IMR-90 (cell line): ENCODE measurements around the gene SYTL2. TPM values are rescaled to one million over a fixed set of nuclear protein-coding genes. Genes with fewer than 3 reads are reported as not detected.
A peak's percentile ranks its signal among the peaks of the same experiment; 100 is the strongest.

ENCODE experiments used
- ATAC-seq: fragments of 200-7000 bp; cut with Tn5 transposase; 2 replicates; pipeline ENCODE4 v1.9.1; 2020; ENCODE audit warnings: low read depth, mild to moderate bottlenecking, moderate library complexity
- BruUV-seq: library from RNA; stranded (reverse); fragments of 400-500 nt; replicated peaks from 2 replicates; lab custom pipeline; 2021; lab: Mats Ljungman, UMichigan
- CTCF ChIA-PET: fragments of 300-600 bp; formaldehyde crosslinking; extraction: SDS; loops from one replicate; lab custom pipeline; 2021; ENCODE audit warnings: antibody characterized with exemption; lab: Yijun Ruan, JAX
- POLR2A ChIA-PET: fragments of 300-600 bp; sonication (Branson Sonifier 250); formaldehyde crosslinking; loops from one replicate; lab custom pipeline; 2022; ENCODE audit warnings: antibody characterized with exemption; ENCODE audit not compliant: unreplicated experiment; lab: Charles Lee
- DNase-seq: peaks from one replicate; pipeline ENCODE4 v3.0.0; 2013
- H2AFZ ChIP-seq: replicated peaks from 2 replicates; pipeline ENCODE3; 2013; ENCODE audit warnings: low read length, mild to moderate bottlenecking; ENCODE audit not compliant: poor library complexity
- H2AK5ac ChIP-seq: 2 replicates; pipeline ENCODE4 v1.6.1; 2013; ENCODE audit warnings: low read depth, low read length, inconsistent platforms
- H2AK9ac ChIP-seq: replicated peaks from 2 replicates; pipeline ENCODE3; 2013; ENCODE audit warnings: mild to moderate bottlenecking, low read depth, low read length, moderate library complexity; ENCODE audit not compliant: poor library complexity
- H2BK120ac ChIP-seq: 2 replicates; pipeline ENCODE4 v1.6.1; 2013; ENCODE audit warnings: low read depth, low read length, inconsistent platforms
- H2BK15ac ChIP-seq: 3 replicates; pipeline ENCODE4 v1.6.1; 2013; ENCODE audit warnings: low read depth, low read length, inconsistent platforms
- H2BK20ac ChIP-seq: 2 replicates; pipeline ENCODE4 v1.6.1; 2013; ENCODE audit warnings: low read depth, mild to moderate bottlenecking, inconsistent platforms, low read length, moderate library complexity
- H2BK5ac ChIP-seq: 2 replicates; pipeline ENCODE4 v1.6.1; 2013; ENCODE audit warnings: mild to moderate bottlenecking, low read depth, low read length, inconsistent platforms; ENCODE audit not compliant: poor library complexity, severe bottlenecking
- H3K14ac ChIP-seq: replicated peaks from 2 replicates; pipeline ENCODE4 v1.6.1; 2013; ENCODE audit warnings: low read depth, low read length, inconsistent platforms
- H3K18ac ChIP-seq: 2 replicates; pipeline ENCODE4 v1.6.1; 2013; ENCODE audit warnings: low read depth, low read length, control low read depth
- H3K23ac ChIP-seq: 2 replicates; pipeline ENCODE4 v1.6.1; 2013; ENCODE audit warnings: low read depth, low read length, inconsistent platforms
- H3K27ac ChIP-seq: 2 replicates; pipeline ENCODE4 v1.5.1; 2013; ENCODE audit warnings: mild to moderate bottlenecking, control low read depth, low read length; ENCODE audit not compliant: insufficient read depth
- H3K27me3 ChIP-seq: 2 replicates; pipeline ENCODE4 v1.6.1; 2013; ENCODE audit warnings: low read length; ENCODE audit not compliant: control insufficient read depth, insufficient read depth
- H3K36me3 ChIP-seq: 2 replicates; pipeline ENCODE4 v1.6.1; 2013; ENCODE audit warnings: low read length, mixed read lengths; ENCODE audit not compliant: control insufficient read depth, insufficient read depth
- H3K4ac ChIP-seq: 2 replicates; pipeline ENCODE4 v1.6.1; 2013; ENCODE audit warnings: low read depth, low read length, inconsistent platforms
- H3K4me1 ChIP-seq: 2 replicates; pipeline ENCODE4 v1.6.1; 2013; ENCODE audit warnings: low read length, mixed read lengths; ENCODE audit not compliant: control insufficient read depth, insufficient read depth
- H3K4me2 ChIP-seq: 2 replicates; pipeline ENCODE4 v1.6.1; 2013; ENCODE audit warnings: low read depth, mild to moderate bottlenecking, control low read depth, low read length, moderate library complexity
- H3K4me3 ChIP-seq: 2 replicates; pipeline ENCODE4 v1.5.1; 2013; ENCODE audit warnings: low read depth, mild to moderate bottlenecking, control low read depth, low read length, moderate library complexity; ENCODE audit not compliant: insufficient read depth
- H3K56ac ChIP-seq: 2 replicates; pipeline ENCODE4 v1.6.1; 2013; ENCODE audit warnings: low read length, inconsistent platforms; ENCODE audit not compliant: insufficient read depth; ENCODE audit errors: extremely low read depth
- H3K79me1 ChIP-seq, 2 experiments: 2 replicates each; pipeline ENCODE4 v1.6.1; 2013; ENCODE audit warnings: low read length in 2 of 2, inconsistent platforms in 1 of 2, low read depth in 1 of 2
- H3K9ac ChIP-seq: 2 replicates; pipeline ENCODE4 v1.6.1; 2013; ENCODE audit warnings: low read depth, low read length, control low read depth
- H3K9me1 ChIP-seq: 2 replicates; pipeline ENCODE4 v1.6.1; 2013; ENCODE audit warnings: low read length, inconsistent platforms; ENCODE audit not compliant: insufficient read depth
- H3K9me3 ChIP-seq: 2 replicates; pipeline ENCODE4 v1.6.1; 2013; ENCODE audit warnings: low read length; ENCODE audit not compliant: control insufficient read depth, insufficient read depth
- H4K20me1 ChIP-seq: 2 replicates; pipeline ENCODE4 v1.6.1; 2013; ENCODE audit warnings: low read length, inconsistent platforms; ENCODE audit not compliant: insufficient read depth
- H4K5ac ChIP-seq: 2 replicates; pipeline ENCODE4 v1.6.1; 2013; ENCODE audit warnings: mild to moderate bottlenecking, low read depth, low read length, control low read depth
- H4K8ac ChIP-seq, 2 experiments: 2 replicates each; pipeline ENCODE4 v1.6.1; 2013; ENCODE audit warnings: low read depth in 2 of 2, low read length in 2 of 2, control low read depth in 1 of 2, inconsistent platforms in 1 of 2
- H4K91ac ChIP-seq: 2 replicates; pipeline ENCODE4 v1.6.1; 2013; ENCODE audit warnings: low read depth, low read length, inconsistent platforms; ENCODE audit not compliant: insufficient read depth
- BHLHE40 ChIP-seq: fragments of 150-350 bp; IDR thresholded peaks from 2 replicates; pipeline ENCODE4 v1.6.1; 2016; ENCODE audit warnings: mild to moderate bottlenecking, low read depth, low read length
- CEBPB ChIP-seq: IDR thresholded peaks from 2 replicates; pipeline ENCODE4 v1.6.1; 2012; ENCODE audit warnings: low read depth, low read length, improper control_type of control experiment
- CHD1 ChIP-seq: IDR thresholded peaks from 2 replicates; pipeline ENCODE4 v1.6.1; 2012; ENCODE audit warnings: low read depth, low read length, improper control_type of control experiment
- FOS ChIP-seq: fragments of 150-350 bp; IDR thresholded peaks from 2 replicates; pipeline ENCODE4 v1.6.1; 2016; ENCODE audit warnings: low read depth, low read length
- MAFK ChIP-seq: IDR thresholded peaks from 2 replicates; pipeline ENCODE4 v1.6.1; 2012; ENCODE audit warnings: low read depth, low read length, improper control_type of control experiment
- MAZ ChIP-seq: IDR thresholded peaks from 2 replicates; pipeline ENCODE4 v1.6.1; 2012; ENCODE audit warnings: low read depth, mild to moderate bottlenecking, low read length, improper control_type of control experiment, moderate library complexity, borderline replicate concordance
- MXI1 ChIP-seq: IDR thresholded peaks from 2 replicates; pipeline ENCODE4 v1.6.1; 2012; ENCODE audit warnings: low read depth, mild to moderate bottlenecking, low read length, moderate library complexity, borderline replicate concordance
- NFE2L2 ChIP-seq: fragments of 150-350 bp; IDR thresholded peaks from 2 replicates; pipeline ENCODE4 v1.6.1; 2016; ENCODE audit warnings: low read depth, mild to moderate bottlenecking, low read length
- POLR2A ChIP-seq: IDR thresholded peaks from 2 replicates; pipeline ENCODE4 v1.6.1; 2012; ENCODE audit warnings: mild to moderate bottlenecking, low read depth, low read length
- RCOR1 ChIP-seq: IDR thresholded peaks from 2 replicates; pipeline ENCODE4 v1.6.1; 2012; ENCODE audit warnings: mild to moderate bottlenecking, low read length, improper control_type of control experiment; ENCODE audit not compliant: insufficient replicate concordance
- RFX5 ChIP-seq: IDR thresholded peaks from 2 replicates; pipeline ENCODE4 v1.8.0; 2012; ENCODE audit warnings: low read depth, mild to moderate bottlenecking, low read length, moderate library complexity
- SMC3 ChIP-seq: fragments of 150-350 bp; IDR thresholded peaks from 2 replicates; pipeline ENCODE4 v1.6.1; 2016; ENCODE audit warnings: low read depth, mild to moderate bottlenecking, antibody characterized with exemption, low read length, moderate library complexity
- WGBS, 2 experiments: methylation state at CpG; one replicate each; pipeline versions ENCODE4 v1.1.5 to v1.1.7; 2013; ENCODE audit warnings: missing lambda C conversion rate in 2 of 2; ENCODE audit not compliant: insufficient read length in 1 of 2; ENCODE audit errors: extremely low coverage in 2 of 2; 5-methylcytosine and 5-hydroxymethylcytosine counted together
- dilution Hi-C: fragments of 300-500 bp; cut with HindIII; formaldehyde crosslinking; loops from one replicate; pipeline ENCODE4 v1.14.3; 2018; ENCODE audit warnings: low sequenced_read_pairs; ENCODE audit not compliant: unreplicated experiment
- in situ Hi-C: fragments of 300-500 bp; cut with MboI; formaldehyde crosslinking; loops from 3 replicates; pipeline ENCODE4 v1.14.3; 2019; ENCODE audit warnings: low sequenced_read_pairs, inconsistent platforms, mixed read lengths
- intact Hi-C: fragments of 100-400 bp; cut with micrococcal nuclease; formaldehyde crosslinking; loops from 2 replicates; pipeline ENCODE4 v1.10.0; 2022
- polyA plus RNA-seq, 3 experiments: library from polyadenylated mRNA; depleted of rRNA; stranded (reverse); fragments of >200 nt; gene quantifications; 2 replicates each; pipeline ENCODE4 v1.2.3, GENCODE V29; 2012; ENCODE audit warnings: low replicate concordance in 1 of 3
- total RNA-seq: library from RNA; depleted of rRNA; stranded (reverse); fragments of >200 nt; gene quantifications from 2 replicates; pipeline ENCODE4 v1.2.3, GENCODE V29; 2012
- TF ChIP-seq, protein P1 (sequence below): fragments of 150-350 bp; IDR thresholded peaks from 2 replicates; pipeline ENCODE4 v1.6.1; 2016; ENCODE audit warnings: low read depth, mild to moderate bottlenecking, low read length, moderate library complexity, borderline replicate concordance
- TF ChIP-seq, protein P2 (sequence below): fragments of 150-350 bp; IDR thresholded peaks from 2 replicates; pipeline ENCODE4 v1.6.1; 2017; ENCODE audit warnings: mild to moderate bottlenecking, antibody characterized with exemption, low read length, low read depth
- TF ChIP-seq, protein P3 (sequence below): conservative IDR thresholded peaks from 2 replicates; pipeline ENCODE4 v1.5.1; 2012; ENCODE audit warnings: mild to moderate bottlenecking, low read depth, low read length, improper control_type of control experiment

SYTL2 gene
- total and polyA plus RNA-seq, 2 of the 4 experiments (the other 2 are of a cell fraction), result 45.2 to 70.0 TPM

DNA sequence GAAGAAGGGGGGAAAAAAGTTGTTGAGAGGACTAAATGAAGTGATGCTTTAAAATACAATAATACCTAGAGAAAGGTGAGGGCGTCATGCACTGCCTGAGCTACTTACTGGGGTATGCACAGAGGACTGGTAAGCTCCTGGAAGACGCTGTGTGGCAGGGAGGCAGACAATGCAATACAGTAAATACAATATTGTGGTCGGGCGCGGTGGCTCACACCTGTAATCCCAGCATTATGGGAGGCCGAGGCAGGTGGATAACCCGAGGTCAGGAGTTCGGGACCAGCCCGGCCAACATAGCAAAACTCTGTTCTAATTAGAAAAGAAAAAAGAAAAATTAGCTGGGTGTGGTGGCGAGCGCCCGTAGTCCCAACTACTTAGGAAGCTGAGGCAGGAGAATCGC lies 683 bp upstream of the SYTL2 start:
- Histone ChIP-seq H3K9me1 (peaks cover 18% of the 10 kb centered on the region), H4K91ac (0 out of 2 replicates have a peak overlapping the region, but pooled peaks have one; percentile 44), H3K79me1 (peaks cover 15 to 33% of the 10 kb centered on the region in 2 experiments; a peak in 3 of 4 replicates), H3K27ac (no peak overlapping the region), H3K4me3 (peak overlapping the region; percentile 75), H3K4me2 (peak overlapping the region; percentile 86), H3K14ac (peak overlapping the region; percentile 68; the same call in 1 of the 2 replicates), H2BK5ac (no peak overlapping the region), H3K4ac (peak overlapping the region; percentile 85), H3K9me3 (no peaks in the 10 kb centered on the region), H4K8ac (peak overlapping the region; percentile 11 to 56; a peak in 2 of 4 replicates), H3K27me3 (no peaks in the 10 kb centered on the region), H3K56ac (0 out of 2 replicates have a peak overlapping the region, but pooled peaks have one; percentile 24), H3K36me3 (no peaks in the 10 kb centered on the region), H2BK120ac (peak overlapping the region; percentile 76; the same call in 1 of the 2 replicates), H2AFZ (peak overlapping the region; percentile 93), H3K9ac (no peak overlapping the region), H2BK20ac (peak overlapping the region; percentile 62; the same call in 1 of the 2 replicates), H2AK5ac (peak overlapping the region; percentile 83), H3K4me1 (peaks cover 19% of the 10 kb centered on the region), H2AK9ac (peak overlapping the region; percentile 21), H2BK15ac (peak overlapping the region; percentile 49; the same call in 1 of the 3 replicates), H4K5ac (peak overlapping the region; percentile 14; the same call in 1 of the 2 replicates), H3K18ac (peak overlapping the region; percentile 57; the same call in 1 of the 2 replicates), H4K20me1 (no peaks in the 10 kb centered on the region), H3K23ac (no peak overlapping the region; the same call in 1 of the 2 replicates)
- TF ChIP-seq, protein P1, sequence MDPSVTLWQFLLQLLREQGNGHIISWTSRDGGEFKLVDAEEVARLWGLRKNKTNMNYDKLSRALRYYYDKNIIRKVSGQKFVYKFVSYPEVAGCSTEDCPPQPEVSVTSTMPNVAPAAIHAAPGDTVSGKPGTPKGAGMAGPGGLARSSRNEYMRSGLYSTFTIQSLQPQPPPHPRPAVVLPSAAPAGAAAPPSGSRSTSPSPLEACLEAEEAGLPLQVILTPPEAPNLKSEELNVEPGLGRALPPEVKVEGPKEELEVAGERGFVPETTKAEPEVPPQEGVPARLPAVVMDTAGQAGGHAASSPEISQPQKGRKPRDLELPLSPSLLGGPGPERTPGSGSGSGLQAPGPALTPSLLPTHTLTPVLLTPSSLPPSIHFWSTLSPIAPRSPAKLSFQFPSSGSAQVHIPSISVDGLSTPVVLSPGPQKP, result no peak
- TF ChIP-seq SMC3 (no peak), CHD1 (no peak), BHLHE40 (no peak), MAZ (no peak), CEBPB (no peak), RCOR1 (no peak), MAFK (no peak), RFX5 (no peak), NFE2L2 (no peak), FOS (no peak), MXI1 (no peak), POLR2A (no peak)
- TF ChIP-seq, protein P2, sequence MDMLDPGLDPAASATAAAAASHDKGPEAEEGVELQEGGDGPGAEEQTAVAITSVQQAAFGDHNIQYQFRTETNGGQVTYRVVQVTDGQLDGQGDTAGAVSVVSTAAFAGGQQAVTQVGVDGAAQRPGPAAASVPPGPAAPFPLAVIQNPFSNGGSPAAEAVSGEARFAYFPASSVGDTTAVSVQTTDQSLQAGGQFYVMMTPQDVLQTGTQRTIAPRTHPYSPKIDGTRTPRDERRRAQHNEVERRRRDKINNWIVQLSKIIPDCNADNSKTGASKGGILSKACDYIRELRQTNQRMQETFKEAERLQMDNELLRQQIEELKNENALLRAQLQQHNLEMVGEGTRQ, result no peak
- TF ChIP-seq, protein P3, sequence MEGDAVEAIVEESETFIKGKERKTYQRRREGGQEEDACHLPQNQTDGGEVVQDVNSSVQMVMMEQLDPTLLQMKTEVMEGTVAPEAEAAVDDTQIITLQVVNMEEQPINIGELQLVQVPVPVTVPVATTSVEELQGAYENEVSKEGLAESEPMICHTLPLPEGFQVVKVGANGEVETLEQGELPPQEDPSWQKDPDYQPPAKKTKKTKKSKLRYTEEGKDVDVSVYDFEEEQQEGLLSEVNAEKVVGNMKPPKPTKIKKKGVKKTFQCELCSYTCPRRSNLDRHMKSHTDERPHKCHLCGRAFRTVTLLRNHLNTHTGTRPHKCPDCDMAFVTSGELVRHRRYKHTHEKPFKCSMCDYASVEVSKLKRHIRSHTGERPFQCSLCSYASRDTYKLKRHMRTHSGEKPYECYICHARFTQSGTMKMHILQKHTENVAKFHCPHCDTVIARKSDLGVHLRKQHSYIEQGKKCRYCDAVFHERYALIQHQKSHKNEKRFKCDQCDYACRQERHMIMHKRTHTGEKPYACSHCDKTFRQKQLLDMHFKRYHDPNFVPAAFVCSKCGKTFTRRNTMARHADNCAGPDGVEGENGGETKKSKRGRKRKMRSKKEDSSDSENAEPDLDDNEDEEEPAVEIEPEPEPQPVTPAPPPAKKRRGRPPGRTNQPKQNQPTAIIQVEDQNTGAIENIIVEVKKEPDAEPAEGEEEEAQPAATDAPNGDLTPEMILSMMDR, result no peak
- POLR2A ChIA-PET, result no interaction called here
- 80% methylated on average over 5 of the region's 13 CpGs; no CpG with 5 or more reads in 1 of the 2 experiments for WGBS, 2 experiments
- intact Hi-C loops, result loop anchor here (5.0 kb wide), 1 partner anchor 94 kb away; no protein-coding TSS in a partner anchor
- dilution Hi-C loops, result no loop called here
- ATAC-seq (no peak), DNase-seq (no peak)
- CTCF ChIA-PET, result no interaction called here
- in situ Hi-C loops, result no loop called here
- no TSS peak for BruUV-seq
